Muscle of leg (tissue), 11 donors: ENCODE measurements around the gene PTPRN2. TPM values are rescaled to one million over a fixed set of nuclear protein-coding genes. Genes with fewer than 3 reads are reported as not detected.

ENCODE experiments used
- DNase-seq: peaks from one replicate; pipeline ENCODE4 v3.0.0; 2013
- H3K27ac ChIP-seq: one replicate; pipeline ENCODE4 v1.5.1; 2013; ENCODE audit warnings: mild to moderate bottlenecking, low read length, control low read depth
- H3K27me3 ChIP-seq: one replicate; pipeline ENCODE4 v1.6.1; 2013; ENCODE audit warnings: low read length; ENCODE audit not compliant: control insufficient read depth, insufficient read depth
- H3K36me3 ChIP-seq: one replicate; pipeline ENCODE4 v1.6.1; 2013; ENCODE audit warnings: low read length; ENCODE audit not compliant: control insufficient read depth, insufficient read depth
- H3K4me1 ChIP-seq: one replicate; pipeline ENCODE4 v1.6.1; 2013; ENCODE audit warnings: low read length; ENCODE audit not compliant: control insufficient read depth, insufficient read depth
- H3K4me3 ChIP-seq: one replicate; pipeline ENCODE4 v1.5.1; 2013; ENCODE audit warnings: low read length, control low read depth
- H3K9me3 ChIP-seq: replicated peaks from 2 replicates; pipeline ENCODE4 v1.6.1; 2013; ENCODE audit warnings: low read depth, low read length; ENCODE audit not compliant: control insufficient read depth
- WGBS: methylation state at CpG from one replicate; pipeline ENCODE4 v1.1.5; 2013; ENCODE audit warnings: missing lambda C conversion rate; ENCODE audit not compliant: insufficient coverage; 5-methylcytosine and 5-hydroxymethylcytosine counted together
- polyA plus RNA-seq, 8 donors: library from polyadenylated mRNA; unstranded; fragments of 120-200 nt; gene quantifications; one replicate each; pipeline versions ENCODE4 v1.2.1 to v1.2.3, GENCODE V29; 2013; ENCODE audit warnings: inconsistent platforms in 1 of 8, low replicate concordance in 1 of 8; ENCODE audit not compliant: insufficient read length in 8 of 8, insufficient read depth in 1 of 8
- total RNA-seq: library from RNA; stranded (reverse); fragments of 120-200 nt; gene quantifications from one replicate; pipeline ENCODE4 v1.2.4, GENCODE V29; 2013

The PTPRN2 gene
- total and polyA plus RNA-seq, 9 donors, result 1.4 to 2.9 (median 2.3) TPM

DNA sequence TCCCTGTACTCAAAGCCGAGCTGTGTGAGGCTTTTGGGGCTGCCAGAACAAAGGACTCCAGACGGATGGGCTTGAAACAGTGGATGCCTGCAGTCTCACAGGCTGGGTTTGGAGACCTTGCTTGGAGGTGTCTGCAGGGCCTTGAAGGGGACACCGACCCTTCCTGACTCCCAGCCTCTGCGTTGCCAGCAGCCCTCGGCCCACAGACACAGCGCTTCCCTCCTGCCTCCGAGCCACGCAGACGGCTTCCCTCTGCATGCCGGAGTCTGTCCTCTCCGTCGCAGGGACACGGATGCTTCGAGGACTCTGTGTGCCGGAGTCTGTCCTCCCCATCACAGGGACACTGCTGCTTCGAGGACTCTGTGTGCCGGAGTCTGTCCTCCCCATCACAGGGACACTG is 726.1 kb downstream of the PTPRN2 start:
- Histone ChIP-seq H3K9me3 (no peaks in the 10 kb centered on the region), H3K27ac (no peak overlapping the region), H3K4me1 (no peaks in the 10 kb centered on the region), H3K4me3 (no peak overlapping the region), H3K27me3 (no peaks in the 10 kb centered on the region), H3K36me3 (no peaks in the 10 kb centered on the region)
- 54% methylated on average over 3 of the region's 17 CpGs for WGBS
- DNase-seq, result no peak

DNA sequence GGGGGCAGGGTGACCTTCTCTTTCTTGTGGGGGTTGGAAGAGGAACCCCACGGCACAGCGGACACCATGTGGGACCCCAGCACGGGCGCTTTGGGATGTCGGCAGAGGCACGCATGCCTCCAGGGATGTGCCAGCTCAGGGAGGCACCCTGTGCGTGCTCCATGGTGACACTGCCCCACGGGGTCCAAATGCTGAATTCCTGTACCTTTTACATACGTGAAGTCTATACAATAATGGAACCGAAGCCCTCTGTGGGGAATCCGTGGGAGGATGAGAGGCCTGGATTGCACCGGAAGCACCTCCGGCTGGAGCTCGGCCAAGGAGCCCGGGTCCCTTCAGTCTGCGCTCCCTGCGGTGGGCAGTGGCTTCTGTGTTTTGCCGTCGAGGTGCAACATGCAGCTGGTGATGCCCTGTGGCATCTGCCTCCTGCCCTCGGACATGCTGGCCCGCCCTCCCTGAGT is 726.6 kb downstream of the PTPRN2 start:
- H3K36me3 ChIP-seq, result no peaks in the 10 kb centered on the region
- H3K4me3 ChIP-seq, result no peak overlapping the region
- H3K27ac ChIP-seq, result no peak overlapping the region
- no peaks in the 10 kb centered on the region for H3K9me3 ChIP-seq
- H3K4me1 ChIP-seq, result no peaks in the 10 kb centered on the region
- WGBS, result 79% methylated on average over 20 of the region's 21 CpGs
- no peak for DNase-seq
- H3K27me3 ChIP-seq, result no peaks in the 10 kb centered on the region

DNA sequence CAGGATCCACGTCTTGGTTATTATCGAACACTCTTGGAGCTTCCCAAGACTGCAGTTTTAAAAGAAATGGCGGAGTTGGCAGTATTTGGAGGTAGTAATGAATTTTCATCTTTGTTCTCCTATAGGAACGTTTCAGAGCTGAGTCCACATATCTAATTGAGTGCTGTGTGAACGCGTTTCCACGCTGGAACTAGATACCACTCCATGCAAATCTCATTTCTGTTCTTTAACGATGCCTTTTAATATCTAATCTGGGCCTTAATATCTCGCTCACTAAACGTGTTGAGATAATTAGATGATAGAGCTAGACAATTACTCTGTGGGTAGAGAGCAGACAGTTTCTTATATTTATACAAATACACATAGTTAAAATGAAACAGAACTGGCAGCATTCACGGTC is 727.2 kb downstream of the PTPRN2 start:
- no peaks in the 10 kb centered on the region for H3K9me3 ChIP-seq
- H3K27me3 ChIP-seq, result no peaks in the 10 kb centered on the region
- H3K27ac ChIP-seq, result no peak overlapping the region
- no peaks in the 10 kb centered on the region for H3K36me3 ChIP-seq
- no peak overlapping the region for H3K4me3 ChIP-seq
- H3K4me1 ChIP-seq, result no peaks in the 10 kb centered on the region
- DNase-seq, result no peak
- whole genome bisulfite sequencing, result 57% methylated on average over 1 of the region's 11 CpGs

DNA sequence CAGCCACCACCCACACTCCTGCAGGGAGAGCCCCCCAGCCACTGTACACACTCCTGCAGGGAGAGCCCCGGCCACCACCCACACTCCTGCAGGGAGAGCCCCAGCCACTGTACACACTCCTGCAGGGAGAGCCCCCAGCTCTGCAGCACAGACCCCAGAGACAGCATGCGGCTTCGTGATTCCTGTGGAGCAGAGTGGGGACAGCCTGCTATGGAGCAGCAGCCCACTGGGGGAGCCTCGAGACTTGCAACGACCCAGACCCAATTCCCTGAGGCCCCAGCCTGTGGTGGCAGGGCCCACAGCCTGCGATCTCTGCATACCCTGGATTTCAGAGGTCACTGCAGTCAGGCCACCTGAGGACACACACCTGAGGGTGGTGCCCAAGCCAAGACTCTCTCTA is 727.7 kb downstream of the PTPRN2 start:
- H3K36me3 ChIP-seq, result no peaks in the 10 kb centered on the region
- H3K4me3 ChIP-seq, result no peak overlapping the region
- WGBS, result 60% methylated on average over 5 of the region's 6 CpGs
- no peaks in the 10 kb centered on the region for H3K9me3 ChIP-seq
- DNase-seq, result no peak
- no peak overlapping the region for H3K27ac ChIP-seq
- H3K27me3 ChIP-seq, result no peaks in the 10 kb centered on the region
- no peaks in the 10 kb centered on the region for H3K4me1 ChIP-seq

DNA sequence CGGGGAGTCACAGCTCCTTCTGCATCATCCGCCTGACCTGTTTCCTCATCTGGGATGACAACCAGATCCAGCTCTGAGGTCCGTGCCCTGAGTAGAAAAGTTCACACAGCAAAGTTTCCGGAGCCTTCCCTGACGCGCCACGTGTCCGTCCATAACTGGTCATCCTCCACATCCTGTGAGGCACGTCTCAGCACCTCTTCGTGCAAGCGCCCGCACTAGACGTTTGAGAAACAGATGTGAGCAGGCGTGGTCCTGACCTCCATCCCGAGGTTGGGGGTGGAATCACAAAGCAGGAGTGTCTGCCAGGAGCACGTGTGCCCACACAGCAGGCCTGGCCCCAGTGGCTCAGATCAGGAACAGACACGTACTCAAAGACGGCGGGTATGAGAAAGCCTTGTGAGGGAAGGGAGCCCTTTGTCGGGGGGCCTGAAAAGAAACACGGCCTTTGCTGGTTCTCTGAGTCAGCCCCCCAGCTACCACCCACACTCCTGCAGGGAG is 730.0 kb downstream of the PTPRN2 start:
- 54% methylated on average over 19 of the region's 21 CpGs for WGBS
- no peak overlapping the region for H3K4me3 ChIP-seq
- peak; percentile 9 for DNase-seq

DNA sequence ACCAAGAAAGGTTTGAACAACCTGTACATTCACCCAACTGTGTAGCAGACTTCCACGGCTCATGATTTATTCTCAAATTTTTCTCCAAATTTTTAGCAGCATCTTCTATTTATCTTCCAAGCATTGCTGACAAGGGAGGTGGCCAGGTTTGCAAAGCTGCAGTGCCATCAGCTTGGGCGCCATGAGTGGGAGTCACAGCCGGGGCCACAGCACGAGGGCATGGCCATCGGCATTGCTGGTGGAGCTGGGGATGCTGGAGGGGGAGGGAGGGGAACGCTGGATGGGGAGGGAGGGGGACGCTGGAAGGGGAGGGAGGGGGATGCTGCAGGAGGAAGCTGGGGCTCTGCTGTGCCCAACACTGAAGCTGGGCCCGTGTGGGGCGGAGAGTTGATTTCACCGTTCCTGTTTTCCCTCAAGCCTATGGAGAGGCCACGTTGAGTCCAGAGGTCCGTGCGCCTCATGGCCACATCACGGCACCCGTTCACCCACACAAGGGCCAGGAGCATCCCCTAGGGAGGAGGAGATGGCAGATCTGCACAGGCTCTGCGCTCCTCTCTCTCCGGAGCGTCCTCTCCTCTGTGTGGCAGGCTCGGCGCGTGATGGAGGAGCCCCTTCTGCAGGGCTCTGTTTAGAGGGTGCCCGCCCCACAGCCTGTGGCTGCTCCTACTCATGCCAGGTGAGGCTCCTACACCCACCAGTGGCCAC is 730.6 kb downstream of the PTPRN2 start:
- H3K4me1 ChIP-seq, result no peaks in the 10 kb centered on the region
- no peak overlapping the region for H3K4me3 ChIP-seq
- no peaks in the 10 kb centered on the region for H3K36me3 ChIP-seq
- H3K9me3 ChIP-seq, result no peaks in the 10 kb centered on the region
- no peak overlapping the region for H3K27ac ChIP-seq
- WGBS, result 91% methylated on average over 17 of the region's 22 CpGs
- no peaks in the 10 kb centered on the region for H3K27me3 ChIP-seq
- no peak for DNase-seq

More for the DNA sequence above, 730.0 kb downstream of the PTPRN2 start:
- H3K27ac ChIP-seq, result no peak overlapping the region
- no peaks in the 10 kb centered on the region for H3K36me3 ChIP-seq
- H3K9me3 ChIP-seq, result no peaks in the 10 kb centered on the region
- H3K27me3 ChIP-seq, result no peaks in the 10 kb centered on the region
- H3K4me1 ChIP-seq, result no peaks in the 10 kb centered on the region

DNA sequence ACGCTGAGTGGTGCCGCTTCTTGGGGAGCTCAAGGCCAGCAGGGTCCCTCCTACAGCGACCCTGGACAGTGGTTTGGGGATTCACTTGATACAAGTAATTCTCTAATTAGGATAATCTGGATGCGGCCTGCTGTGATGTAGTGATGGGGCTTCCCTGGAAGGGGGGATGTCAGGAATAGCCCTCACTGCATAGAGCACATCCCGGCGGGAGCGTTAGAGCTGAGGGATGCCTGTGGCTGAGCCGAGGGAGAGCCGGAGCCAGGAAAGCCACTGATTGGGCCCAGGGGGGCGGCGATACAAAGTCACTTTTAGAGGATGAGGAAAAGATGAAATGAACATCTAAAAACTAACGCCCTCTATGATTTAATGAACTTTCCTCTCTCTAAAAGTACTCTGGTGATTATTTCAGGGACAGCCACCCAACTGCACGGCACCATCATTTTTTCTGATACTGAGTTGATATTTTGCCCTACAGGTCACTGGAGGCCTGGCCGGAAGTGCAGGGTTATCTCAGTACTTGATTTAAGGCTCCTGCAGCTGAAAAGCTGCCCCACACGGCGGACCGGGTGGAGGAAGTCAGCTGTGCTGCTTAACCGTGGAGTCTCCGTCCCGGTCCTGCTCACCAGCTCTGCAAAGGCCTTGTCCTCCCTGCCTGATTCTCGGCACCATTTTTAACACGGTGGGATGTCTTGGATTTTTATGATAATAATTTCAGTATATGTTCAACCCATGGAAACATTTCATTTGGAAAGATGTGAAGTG is 732.0 kb downstream of the PTPRN2 start:
- H3K4me1 ChIP-seq, result peaks cover 7% of the 10 kb centered on the region
- no peak for DNase-seq
- WGBS, result 75% methylated on average over 9 of the region's 22 CpGs
- no peak overlapping the region for H3K27ac ChIP-seq
- H3K4me3 ChIP-seq, result no peak overlapping the region
- no peaks in the 10 kb centered on the region for H3K36me3 ChIP-seq
- H3K9me3 ChIP-seq, result no peaks in the 10 kb centered on the region
- no peaks in the 10 kb centered on the region for H3K27me3 ChIP-seq

DNA sequence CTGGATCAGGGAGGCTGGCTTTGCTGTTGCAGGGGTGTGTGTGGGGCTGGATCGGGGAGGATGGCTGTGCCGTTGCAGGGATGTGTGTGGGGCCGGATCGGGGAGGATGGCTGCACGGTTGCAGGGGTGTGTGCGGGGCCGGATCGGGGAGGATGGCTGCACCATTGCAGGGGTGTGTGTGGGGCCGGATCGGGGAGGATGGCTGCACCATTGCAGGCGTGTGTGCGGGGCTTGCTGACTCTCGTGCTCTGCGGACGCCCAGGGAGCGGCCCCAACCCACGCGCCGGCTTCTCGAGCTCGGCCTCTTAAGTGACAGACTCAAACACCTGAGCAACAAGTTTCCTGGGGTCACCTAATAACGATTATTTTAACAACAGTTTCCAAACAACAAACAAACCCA is 732.6 kb downstream of the PTPRN2 start:
- H3K4me1 ChIP-seq, result peaks cover 7% of the 10 kb centered on the region
- no peaks in the 10 kb centered on the region for H3K9me3 ChIP-seq
- no peak for DNase-seq
- WGBS, result 79% methylated on average over 20 of the region's 22 CpGs
- no peak overlapping the region for H3K27ac ChIP-seq
- H3K36me3 ChIP-seq, result no peaks in the 10 kb centered on the region
- no peaks in the 10 kb centered on the region for H3K27me3 ChIP-seq
- H3K4me3 ChIP-seq, result no peak overlapping the region

DNA sequence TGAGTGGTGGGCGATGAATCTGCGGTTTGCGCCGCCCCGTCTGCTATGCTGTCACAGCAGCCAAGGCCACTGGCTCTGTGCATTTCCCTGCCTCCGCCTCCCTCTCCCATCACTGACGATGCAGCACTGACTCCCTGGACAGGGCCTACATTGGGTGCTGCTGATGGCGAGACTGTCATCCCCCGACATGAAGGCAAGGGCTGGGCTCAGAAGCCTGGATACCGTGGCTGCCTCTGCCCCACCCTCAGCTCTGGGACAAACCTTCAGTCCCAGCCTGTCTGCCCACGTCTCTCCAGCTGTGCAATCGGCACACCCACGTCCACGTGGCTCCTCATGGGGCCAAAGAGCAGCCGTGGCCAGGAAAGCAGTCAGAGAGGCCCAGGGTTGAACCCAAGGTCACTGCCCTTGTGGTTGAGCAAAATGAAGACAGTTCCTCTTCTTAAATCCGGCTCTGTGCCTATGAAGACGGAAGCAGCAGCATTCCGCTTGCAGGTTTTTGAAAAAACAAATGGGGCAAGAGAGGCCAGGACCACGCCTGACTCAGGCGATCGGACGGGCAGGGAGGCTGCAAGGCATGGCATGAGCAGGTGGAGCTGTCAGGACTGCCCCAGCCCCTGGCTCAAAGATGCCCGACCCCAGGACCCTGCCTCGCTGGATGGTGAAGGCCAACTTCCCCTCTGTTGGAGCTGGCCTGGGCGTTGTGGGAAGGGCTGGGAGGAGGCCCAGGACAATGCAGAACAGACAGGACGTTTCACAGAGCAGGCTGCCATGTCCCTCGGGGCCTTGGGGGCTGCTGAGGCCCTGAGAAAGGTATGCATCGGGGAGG is 733.3 kb downstream of the PTPRN2 start:
- 60% methylated on average over 28 of the region's 28 CpGs for WGBS
- H3K27ac ChIP-seq, result peak overlapping the region; percentile 3
- DNase-seq, result peak; percentile 80
- H3K36me3 ChIP-seq, result no peaks in the 10 kb centered on the region
- no peaks in the 10 kb centered on the region for H3K9me3 ChIP-seq
- no peak overlapping the region for H3K4me3 ChIP-seq
- H3K4me1 ChIP-seq, result peaks cover 7% of the 10 kb centered on the region
- H3K27me3 ChIP-seq, result peaks cover 1% of the 10 kb centered on the region

DNA sequence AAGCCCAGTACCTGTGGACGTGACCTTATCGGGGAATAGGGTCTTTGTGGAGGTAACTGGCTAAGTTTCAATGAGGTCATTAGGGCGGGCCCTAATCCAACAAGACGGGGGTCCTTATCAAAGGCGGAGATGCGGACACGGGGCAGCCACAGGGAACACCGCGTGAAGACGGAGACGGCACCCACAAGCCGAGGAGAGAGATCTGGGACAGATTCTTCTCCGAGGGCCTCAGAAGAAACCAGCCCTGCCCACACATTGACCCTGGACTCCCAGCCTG is 733.9 kb downstream of the PTPRN2 start:
- Histone ChIP-seq H3K27ac (no peak overlapping the region), H3K36me3 (no peaks in the 10 kb centered on the region), H3K9me3 (no peaks in the 10 kb centered on the region), H3K4me1 (peaks cover 7% of the 10 kb centered on the region), H3K27me3 (peaks cover 5% of the 10 kb centered on the region), H3K4me3 (no peak overlapping the region)
- WGBS, result 93% methylated on average over 13 of the region's 13 CpGs
- DNase-seq, result no peak
